ENCODE data around the gene MYCN.

DNA sequence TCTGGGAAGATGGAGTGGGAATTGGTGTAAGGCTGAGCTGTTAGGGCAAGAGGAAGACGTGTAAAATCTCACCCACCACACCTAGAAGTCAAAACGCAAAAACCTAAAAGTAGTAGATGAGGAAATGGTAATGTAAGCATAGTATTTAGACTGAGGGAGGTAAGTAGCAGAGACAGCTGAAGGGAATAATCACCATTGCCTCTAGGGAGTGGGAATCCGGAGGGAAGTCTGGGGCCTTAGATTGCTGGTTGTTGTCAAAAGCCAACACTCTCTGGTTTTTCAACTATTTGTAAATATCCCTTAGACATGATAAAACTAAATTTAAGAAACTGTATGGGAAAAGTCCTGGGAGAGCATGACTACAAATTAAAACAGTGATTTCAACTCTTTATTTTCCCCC is 28.7 kb upstream of the MYCN start:
- no peak for TF ChIP-seq TAF1 (IDR thresholded peaks at IDR 0.05; ENCODE audit: borderline replicate concordance, low read depth, low read length)
- TF ChIP-seq POLR2AphosphoS5 (IDR thresholded peaks at IDR 0.05; ENCODE audit: low read depth, low read length): no peak

All from GM12892 (cell line).